ENCODE results near the gene FPR2.

The FPR2 gene

GRCh38 chr19:51779703-51780102 is 18.7 kb downstream of the FPR2 start:
- Histone ChIP-seq H3K4me1 (ENCODE audit: low read length) (no peaks in the 10 kb centered on the region), H3K27me3 (replicated peaks; ENCODE audit: insufficient read depth, low read length) (no peaks in the 10 kb centered on the region), H4K20me1 (ENCODE audit: insufficient read depth, low read length) (no peaks in the 10 kb centered on the region), H3K4me3 (ENCODE audit: low read length) (no peak overlapping the region), H3F3A (ENCODE audit: insufficient read depth, low read length) (no peaks in the 10 kb centered on the region), H3K27ac (ENCODE audit: low read length) (no peak overlapping the region), H3K9ac (ENCODE audit: low read length) (no peak overlapping the region), H3K79me2 (ENCODE audit: low read length) (no peaks in the 10 kb centered on the region), H3K4me2 (ENCODE audit: low read depth, low read length) (no peak overlapping the region), H2AFZ (ENCODE audit: low read length) (no peak overlapping the region), H3K36me3 (replicated peaks; ENCODE audit: insufficient read depth, low read length) (no peaks in the 10 kb centered on the region), H3K9me3 (replicated peaks; ENCODE audit: insufficient read depth, low read length) (no peaks in the 10 kb centered on the region; the same call in 1 of the 2 replicates), H3K9me2 (replicated peaks; ENCODE audit: insufficient read depth, low read length) (no peaks in the 10 kb centered on the region)
- no peak for TF ChIP-seq EZH2 (optimal IDR thresholded peaks at IDR 0.05; ENCODE audit: low read depth, low read length)
- TF ChIP-seq EZH2phosphoT487 (IDR thresholded peaks at IDR 0.05; ENCODE audit: low read length) = no peak
- TF ChIP-seq, protein P1, sequence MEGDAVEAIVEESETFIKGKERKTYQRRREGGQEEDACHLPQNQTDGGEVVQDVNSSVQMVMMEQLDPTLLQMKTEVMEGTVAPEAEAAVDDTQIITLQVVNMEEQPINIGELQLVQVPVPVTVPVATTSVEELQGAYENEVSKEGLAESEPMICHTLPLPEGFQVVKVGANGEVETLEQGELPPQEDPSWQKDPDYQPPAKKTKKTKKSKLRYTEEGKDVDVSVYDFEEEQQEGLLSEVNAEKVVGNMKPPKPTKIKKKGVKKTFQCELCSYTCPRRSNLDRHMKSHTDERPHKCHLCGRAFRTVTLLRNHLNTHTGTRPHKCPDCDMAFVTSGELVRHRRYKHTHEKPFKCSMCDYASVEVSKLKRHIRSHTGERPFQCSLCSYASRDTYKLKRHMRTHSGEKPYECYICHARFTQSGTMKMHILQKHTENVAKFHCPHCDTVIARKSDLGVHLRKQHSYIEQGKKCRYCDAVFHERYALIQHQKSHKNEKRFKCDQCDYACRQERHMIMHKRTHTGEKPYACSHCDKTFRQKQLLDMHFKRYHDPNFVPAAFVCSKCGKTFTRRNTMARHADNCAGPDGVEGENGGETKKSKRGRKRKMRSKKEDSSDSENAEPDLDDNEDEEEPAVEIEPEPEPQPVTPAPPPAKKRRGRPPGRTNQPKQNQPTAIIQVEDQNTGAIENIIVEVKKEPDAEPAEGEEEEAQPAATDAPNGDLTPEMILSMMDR (IDR thresholded peaks at IDR 0.05; ENCODE audit: low read length) = no peak
- DNase-seq = no peak

- no peak for DNase-seq
- Histone ChIP-seq H2AFZ (ENCODE audit: low read length) (no peak overlapping the region), H3K9me3 (replicated peaks; ENCODE audit: insufficient read depth, low read length) (no peaks in the 10 kb centered on the region; the same call in 1 of the 2 replicates), H4K20me1 (ENCODE audit: insufficient read depth, low read length) (no peaks in the 10 kb centered on the region), H3K4me2 (ENCODE audit: low read depth, low read length) (no peak overlapping the region), H3K27ac (ENCODE audit: low read length) (no peak overlapping the region), H3K27me3 (replicated peaks; ENCODE audit: insufficient read depth, low read length) (no peaks in the 10 kb centered on the region), H3K9me2 (replicated peaks; ENCODE audit: insufficient read depth, low read length) (no peaks in the 10 kb centered on the region), H3K36me3 (replicated peaks; ENCODE audit: insufficient read depth, low read length) (no peaks in the 10 kb centered on the region), H3K4me1 (ENCODE audit: low read length) (no peaks in the 10 kb centered on the region), H3K4me3 (ENCODE audit: low read length) (no peak overlapping the region), H3K79me2 (ENCODE audit: low read length) (no peaks in the 10 kb centered on the region), H3F3A (ENCODE audit: insufficient read depth, low read length) (no peaks in the 10 kb centered on the region), H3K9ac (ENCODE audit: low read length) (no peak overlapping the region)
- TF ChIP-seq EZH2phosphoT487 (IDR thresholded peaks at IDR 0.05; ENCODE audit: low read length) (no peak), EZH2 (optimal IDR thresholded peaks at IDR 0.05; ENCODE audit: low read depth, low read length) (no peak)
- TF ChIP-seq, protein P1 (IDR thresholded peaks at IDR 0.05; ENCODE audit: low read length) = no peak
Measured at GRCh38 chr19:51780270-51780669, 19.3 kb downstream of the FPR2 start.

DNA sequence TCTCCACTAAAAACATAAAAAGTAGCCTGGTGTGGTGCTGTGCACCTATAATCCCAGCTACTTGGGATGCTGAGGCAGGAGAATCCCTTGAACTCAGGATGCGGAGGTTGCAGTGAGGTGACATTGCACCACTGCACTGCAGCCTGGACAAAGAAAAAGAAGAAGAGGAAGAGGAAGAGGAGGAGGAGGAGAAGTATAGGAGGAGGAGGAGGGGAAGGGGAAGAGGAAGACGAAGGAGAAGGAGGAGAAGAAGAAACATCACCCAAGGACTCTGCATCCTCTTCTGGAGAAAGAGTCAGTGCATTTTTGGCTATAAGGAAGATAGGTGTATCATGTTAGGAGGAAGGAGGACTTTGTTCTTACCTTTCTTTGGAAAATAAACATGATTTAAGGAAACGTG is 21.0 kb downstream of the FPR2 start:
- Histone ChIP-seq H3K9me3 (replicated peaks; ENCODE audit: insufficient read depth, low read length) (0 out of 2 replicates have a peak, but pooled peaks cover 3% of the 10 kb centered on the region), H3K4me2 (ENCODE audit: low read depth, low read length) (no peak overlapping the region), H3K36me3 (replicated peaks; ENCODE audit: insufficient read depth, low read length) (no peaks in the 10 kb centered on the region), H3K79me2 (ENCODE audit: low read length) (no peaks in the 10 kb centered on the region), H3K4me1 (ENCODE audit: low read length) (no peaks in the 10 kb centered on the region), H3K27ac (ENCODE audit: low read length) (no peak overlapping the region), H3F3A (ENCODE audit: insufficient read depth, low read length) (no peaks in the 10 kb centered on the region), H3K9me2 (replicated peaks; ENCODE audit: insufficient read depth, low read length) (no peaks in the 10 kb centered on the region), H3K4me3 (ENCODE audit: low read length) (no peak overlapping the region), H2AFZ (ENCODE audit: low read length) (no peak overlapping the region), H3K9ac (ENCODE audit: low read length) (no peak overlapping the region), H3K27me3 (replicated peaks; ENCODE audit: insufficient read depth, low read length) (no peaks in the 10 kb centered on the region), H4K20me1 (ENCODE audit: insufficient read depth, low read length) (no peaks in the 10 kb centered on the region)
- DNase-seq = no peak
- TF ChIP-seq, protein P1 (IDR thresholded peaks at IDR 0.05; ENCODE audit: low read length) = no peak
- TF ChIP-seq EZH2phosphoT487 (IDR thresholded peaks at IDR 0.05; ENCODE audit: low read length) (no peak), EZH2 (optimal IDR thresholded peaks at IDR 0.05; ENCODE audit: low read depth, low read length) (no peak)
